Liver (tissue), 9 donors: ENCODE results near the gene SLFN12L. TPM values are rescaled to one million over a fixed set of nuclear protein-coding genes. Genes with fewer than 3 reads are reported as not detected.
A peak's percentile ranks its signal among the peaks of the same experiment; 100 is the strongest.

ENCODE experiments used
- DNase-seq: peaks from one replicate; pipeline ENCODE4 v3.0.0-alpha.2; 2017; ENCODE audit warnings: low spot score
- H3K27ac ChIP-seq, 2 donors: one replicate each; pipeline ENCODE4 v1.7.0; 2013; ENCODE audit warnings: inconsistent platforms in 2 of 2, low read length in 2 of 2, control low read depth in 1 of 2, low read depth in 1 of 2, mild to moderate bottlenecking in 1 of 2
- H3K27me3 ChIP-seq, 4 donors: one replicate each; pipeline versions ENCODE4 v1.6.1 to v1.7.0; 2013; ENCODE audit warnings: low read length in 3 of 4, inconsistent platforms in 1 of 4, mild to moderate bottlenecking in 1 of 4, moderate library complexity in 1 of 4; ENCODE audit not compliant: control insufficient read depth in 4 of 4, insufficient read depth in 4 of 4
- H3K36me3 ChIP-seq, 4 donors: one replicate each; pipeline versions ENCODE4 v1.6.1 to v1.7.0; 2013; ENCODE audit warnings: low read length in 3 of 4, mild to moderate bottlenecking in 3 of 4, low read depth in 1 of 4, moderate library complexity in 1 of 4; ENCODE audit not compliant: control insufficient read depth in 4 of 4, insufficient read depth in 3 of 4
- H3K4me1 ChIP-seq, 4 donors: one replicate each; pipeline versions ENCODE4 v1.6.1 to v1.7.0; 2013; ENCODE audit warnings: low read length in 3 of 4, mild to moderate bottlenecking in 3 of 4, moderate library complexity in 1 of 4; ENCODE audit not compliant: control insufficient read depth in 4 of 4, insufficient read depth in 4 of 4
- H3K4me3 ChIP-seq, 3 donors: one replicate each; pipeline versions ENCODE4 v1.6.1 to v1.7.0; 2013; ENCODE audit warnings: low read length in 3 of 3, control low read depth in 1 of 3, low read depth in 1 of 3, mild to moderate bottlenecking in 1 of 3
- H3K9ac ChIP-seq, 2 donors: one replicate each; pipeline ENCODE4 v1.7.0; 2013; ENCODE audit warnings: low read length in 2 of 2, mild to moderate bottlenecking in 2 of 2, moderate library complexity in 2 of 2, control low read depth in 1 of 2, low read depth in 1 of 2
- H3K9me3 ChIP-seq, 4 donors: one replicate each; pipeline versions ENCODE4 v1.6.1 to v1.7.0; 2013; ENCODE audit warnings: low read length in 3 of 4; ENCODE audit not compliant: control insufficient read depth in 4 of 4
- CTCF ChIP-seq: fragments of 150-350 bp; IDR thresholded peaks from 2 replicates; pipeline ENCODE4 v1.5.1; 2017; ENCODE audit warnings: improper control_type of control experiment, low read depth, low read length; ENCODE audit not compliant: missing input control
- EGR1 ChIP-seq, 2 donors: IDR thresholded peaks; 2 replicates each; pipeline ENCODE4 v1.6.1; 2016 to 2018; ENCODE audit warnings: antibody characterized with exemption in 2 of 2, low read depth in 2 of 2
- FOXA1 ChIP-seq: IDR thresholded peaks from 2 replicates; pipeline ENCODE4 v1.6.1; 2016; ENCODE audit warnings: antibody characterized with exemption
- FOXA2 ChIP-seq: IDR thresholded peaks from 2 replicates; pipeline ENCODE4 v1.6.1; 2016; ENCODE audit warnings: antibody characterized with exemption
- GABPA ChIP-seq, 2 donors: IDR thresholded peaks in 1 of 2; conservative IDR thresholded peaks in 1 of 2; 2 replicates each; pipeline ENCODE4 v1.6.1; 2016; ENCODE audit warnings: antibody characterized with exemption in 2 of 2, mild to moderate bottlenecking in 1 of 2, moderate library complexity in 1 of 2
- HNF4A ChIP-seq, 2 donors: conservative IDR thresholded peaks; 2 replicates each; pipeline ENCODE4 v1.6.1; 2016; ENCODE audit warnings: antibody characterized with exemption in 2 of 2, mild to moderate bottlenecking in 2 of 2
- HNF4G ChIP-seq: IDR thresholded peaks from 2 replicates; pipeline ENCODE4 v1.6.1; 2016; ENCODE audit warnings: antibody characterized with exemption
- JUND ChIP-seq, 2 donors: IDR thresholded peaks; 2 replicates each; pipeline ENCODE4 v1.6.1; 2016; ENCODE audit warnings: antibody characterized with exemption in 2 of 2
- NR2F2 ChIP-seq: IDR thresholded peaks from 2 replicates; pipeline ENCODE4 v1.6.1; 2016; ENCODE audit warnings: antibody characterized with exemption
- RAD21 ChIP-seq, 2 donors: IDR thresholded peaks; 2 replicates each; pipeline ENCODE4 v1.6.1; 2016; ENCODE audit warnings: antibody characterized with exemption in 2 of 2, mild to moderate bottlenecking in 2 of 2
- RXRA ChIP-seq, 2 donors: IDR thresholded peaks; 2 replicates each; pipeline ENCODE4 v1.6.1; 2017 to 2018; ENCODE audit warnings: antibody characterized with exemption in 2 of 2, mild to moderate bottlenecking in 1 of 2
- SP1 ChIP-seq: IDR thresholded peaks from 2 replicates; pipeline ENCODE4 v1.6.1; 2018; ENCODE audit warnings: antibody characterized with exemption, mild to moderate bottlenecking
- TAF1 ChIP-seq: conservative IDR thresholded peaks from 2 replicates; pipeline ENCODE4 v1.6.1; 2016; ENCODE audit warnings: antibody characterized with exemption, mild to moderate bottlenecking
- YY1 ChIP-seq: IDR thresholded peaks from 2 replicates; pipeline ENCODE4 v1.6.1; 2016; ENCODE audit warnings: antibody characterized with exemption, mild to moderate bottlenecking
- WGBS: extraction: QIAGEN DNeasy Blood & Tissue Kit; methylation state at CpG from one replicate; pipeline ENCODE4 v1.1.7; 2013; 5-methylcytosine and 5-hydroxymethylcytosine counted together
- polyA plus RNA-seq, 2 donors: library from polyadenylated mRNA; stranded (reverse) in 1 of 2; unstranded in 1 of 2; fragments of 200-250 nt in 1 of 2; fragments of >200 nt in 1 of 2; fragmentation: Nextera tagmentation in 1 of 2; extraction: Ambion mirVana in 1 of 2; gene quantifications; one replicate each; pipeline versions ENCODE4 v1.2.1 to v1.2.3, GENCODE V29; 2013 to 2015
- total RNA-seq, 2 donors: library from RNA; depleted of rRNA; stranded (reverse); fragments of >200 nt; gene quantifications; one replicate each; pipeline ENCODE4 v1.2.3, GENCODE V29; 2014
- TF ChIP-seq, protein P1 (sequence below): IDR thresholded peaks from 2 replicates; pipeline ENCODE4 v1.6.1; 2016; ENCODE audit warnings: antibody characterized with exemption
- TF ChIP-seq, protein P2 (sequence below): IDR thresholded peaks from 2 replicates; pipeline ENCODE4 v1.6.1; 2016; ENCODE audit warnings: antibody characterized with exemption
- TF ChIP-seq, protein P3 (sequence below): IDR thresholded peaks from 2 replicates; pipeline ENCODE4 v1.6.1; 2016; ENCODE audit warnings: antibody characterized with exemption
- TF ChIP-seq, protein P4 (sequence below): IDR thresholded peaks from 2 replicates; pipeline ENCODE4 v1.6.1; 2016; ENCODE audit warnings: antibody characterized with exemption, mild to moderate bottlenecking
- donor health status: healthy.
- donor health status: healthy.
- donor health status: healthy.
- donor health status: healthy.
- donor health status: healthy.

SLFN12L gene
- total and polyA plus RNA-seq, 4 donors = 0.09 to 2.2 (median 0.27) TPM

DNA sequence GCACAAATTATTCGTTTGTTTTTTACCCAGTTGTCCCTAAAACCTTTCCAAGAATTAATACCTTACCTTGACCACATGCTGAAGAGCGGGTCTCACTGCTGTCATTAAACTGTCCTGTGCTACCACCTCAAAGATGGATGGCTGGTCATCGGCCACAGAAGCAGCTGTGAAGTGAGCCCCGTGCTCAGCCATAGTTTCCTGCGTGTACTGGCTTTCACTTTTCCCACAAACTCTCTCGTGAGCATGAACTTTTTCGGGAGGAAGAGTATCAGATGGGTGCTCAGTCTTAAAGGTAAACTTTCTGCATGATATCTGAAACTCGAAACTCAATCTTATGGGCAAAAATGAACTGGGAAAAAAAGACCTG lies 40.3 kb upstream of the SLFN12L start:
- WGBS = 5% methylated on average over 8 of the region's 8 CpGs
- Histone ChIP-seq H3K4me3 (peak overlapping the region; percentile 55 to 90 (median 87)), H3K27ac (peak overlapping the region; percentile 87 to 89), H3K4me1 (peaks cover 0 to 19% (median 11%) of the 10 kb centered on the region in 4 donors), H3K36me3 (peaks cover 0 to 8% (median 3%) of the 10 kb centered on the region in 4 donors), H3K27me3 (no peaks in the 10 kb centered on the region), H3K9me3 (no peaks in the 10 kb centered on the region), H3K9ac (peak overlapping the region; percentile 58 to 99)
- no peak for TF ChIP-seq YY1
- no peak for TF ChIP-seq RXRA (IDR thresholded peaks at IDR 0.05)
- TF ChIP-seq CTCF = no peak
- no peak for TF ChIP-seq GABPA (IDR thresholded peaks at IDR 0.05 in 1 of 2, conservative IDR thresholded peaks at IDR 0.05 in 1 of 2)
- TF ChIP-seq JUND (IDR thresholded peaks at IDR 0.05) = no peak
- no peak for TF ChIP-seq HNF4G
- no peak for TF ChIP-seq FOXA2
- no peak for TF ChIP-seq SP1
- TF ChIP-seq EGR1 (IDR thresholded peaks at IDR 0.05; ENCODE audit: low read depth in 2 of 2) = no peak
- TF ChIP-seq, protein P1, sequence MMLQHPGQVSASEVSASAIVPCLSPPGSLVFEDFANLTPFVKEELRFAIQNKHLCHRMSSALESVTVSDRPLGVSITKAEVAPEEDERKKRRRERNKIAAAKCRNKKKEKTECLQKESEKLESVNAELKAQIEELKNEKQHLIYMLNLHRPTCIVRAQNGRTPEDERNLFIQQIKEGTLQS = no peak
- no peak for TF ChIP-seq NR2F2
- TF ChIP-seq TAF1 = no peak
- TF ChIP-seq, protein P2, sequence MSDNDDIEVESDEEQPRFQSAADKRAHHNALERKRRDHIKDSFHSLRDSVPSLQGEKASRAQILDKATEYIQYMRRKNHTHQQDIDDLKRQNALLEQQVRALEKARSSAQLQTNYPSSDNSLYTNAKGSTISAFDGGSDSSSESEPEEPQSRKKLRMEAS = no peak
- TF ChIP-seq, protein P3, sequence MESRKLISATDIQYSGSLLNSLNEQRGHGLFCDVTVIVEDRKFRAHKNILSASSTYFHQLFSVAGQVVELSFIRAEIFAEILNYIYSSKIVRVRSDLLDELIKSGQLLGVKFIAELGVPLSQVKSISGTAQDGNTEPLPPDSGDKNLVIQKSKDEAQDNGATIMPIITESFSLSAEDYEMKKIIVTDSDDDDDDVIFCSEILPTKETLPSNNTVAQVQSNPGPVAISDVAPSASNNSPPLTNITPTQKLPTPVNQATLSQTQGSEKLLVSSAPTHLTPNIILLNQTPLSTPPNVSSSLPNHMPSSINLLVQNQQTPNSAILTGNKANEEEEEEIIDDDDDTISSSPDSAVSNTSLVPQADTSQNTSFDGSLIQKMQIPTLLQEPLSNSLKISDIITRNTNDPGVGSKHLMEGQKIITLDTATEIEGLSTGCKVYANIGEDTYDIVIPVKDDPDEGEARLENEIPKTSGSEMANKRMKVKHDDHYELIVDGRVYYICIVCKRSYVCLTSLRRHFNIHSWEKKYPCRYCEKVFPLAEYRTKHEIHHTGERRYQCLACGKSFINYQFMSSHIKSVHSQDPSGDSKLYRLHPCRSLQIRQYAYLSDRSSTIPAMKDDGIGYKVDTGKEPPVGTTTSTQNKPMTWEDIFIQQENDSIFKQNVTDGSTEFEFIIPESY = no peak
- no peak for DNase-seq

GRCh38 chr17:35575759-35576158 lies 38.3 kb upstream of the SLFN12L start:
- H3K4me1 ChIP-seq = peaks cover 0 to 19% (median 11%) of the 10 kb centered on the region in 4 donors
- H3K9me3 ChIP-seq = no peaks in the 10 kb centered on the region
- H3K27me3 ChIP-seq = no peaks in the 10 kb centered on the region
- DNase-seq = no peak
- peaks cover 0 to 8% (median 3%) of the 10 kb centered on the region in 4 donors for H3K36me3 ChIP-seq
- no peak overlapping the region for H3K27ac ChIP-seq
- WGBS = 93% methylated on average over 3 of the region's 3 CpGs
- no peak overlapping the region for H3K9ac ChIP-seq
- no peak overlapping the region for H3K4me3 ChIP-seq
- TF ChIP-seq SP1 = no peak
- TF ChIP-seq, protein P3 = no peak
- no peak for TF ChIP-seq JUND (IDR thresholded peaks at IDR 0.05)
- TF ChIP-seq RXRA (IDR thresholded peaks at IDR 0.05) = no peak
- TF ChIP-seq TAF1 = no peak
- no peak for TF ChIP-seq FOXA2
- TF ChIP-seq HNF4G = no peak
- TF ChIP-seq GABPA (IDR thresholded peaks at IDR 0.05 in 1 of 2, conservative IDR thresholded peaks at IDR 0.05 in 1 of 2) = no peak
- no peak for TF ChIP-seq CTCF
- no peak for TF ChIP-seq YY1
- no peak for TF ChIP-seq FOXA1
- no peak for TF ChIP-seq HNF4A (conservative IDR thresholded peaks at IDR 0.05)
- TF ChIP-seq, protein P1 = no peak
- TF ChIP-seq, protein P2 = no peak
- TF ChIP-seq, protein P4, sequence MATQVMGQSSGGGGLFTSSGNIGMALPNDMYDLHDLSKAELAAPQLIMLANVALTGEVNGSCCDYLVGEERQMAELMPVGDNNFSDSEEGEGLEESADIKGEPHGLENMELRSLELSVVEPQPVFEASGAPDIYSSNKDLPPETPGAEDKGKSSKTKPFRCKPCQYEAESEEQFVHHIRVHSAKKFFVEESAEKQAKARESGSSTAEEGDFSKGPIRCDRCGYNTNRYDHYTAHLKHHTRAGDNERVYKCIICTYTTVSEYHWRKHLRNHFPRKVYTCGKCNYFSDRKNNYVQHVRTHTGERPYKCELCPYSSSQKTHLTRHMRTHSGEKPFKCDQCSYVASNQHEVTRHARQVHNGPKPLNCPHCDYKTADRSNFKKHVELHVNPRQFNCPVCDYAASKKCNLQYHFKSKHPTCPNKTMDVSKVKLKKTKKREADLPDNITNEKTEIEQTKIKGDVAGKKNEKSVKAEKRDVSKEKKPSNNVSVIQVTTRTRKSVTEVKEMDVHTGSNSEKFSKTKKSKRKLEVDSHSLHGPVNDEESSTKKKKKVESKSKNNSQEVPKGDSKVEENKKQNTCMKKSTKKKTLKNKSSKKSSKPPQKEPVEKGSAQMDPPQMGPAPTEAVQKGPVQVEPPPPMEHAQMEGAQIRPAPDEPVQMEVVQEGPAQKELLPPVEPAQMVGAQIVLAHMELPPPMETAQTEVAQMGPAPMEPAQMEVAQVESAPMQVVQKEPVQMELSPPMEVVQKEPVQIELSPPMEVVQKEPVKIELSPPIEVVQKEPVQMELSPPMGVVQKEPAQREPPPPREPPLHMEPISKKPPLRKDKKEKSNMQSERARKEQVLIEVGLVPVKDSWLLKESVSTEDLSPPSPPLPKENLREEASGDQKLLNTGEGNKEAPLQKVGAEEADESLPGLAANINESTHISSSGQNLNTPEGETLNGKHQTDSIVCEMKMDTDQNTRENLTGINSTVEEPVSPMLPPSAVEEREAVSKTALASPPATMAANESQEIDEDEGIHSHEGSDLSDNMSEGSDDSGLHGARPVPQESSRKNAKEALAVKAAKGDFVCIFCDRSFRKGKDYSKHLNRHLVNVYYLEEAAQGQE = no peak
- no peak for TF ChIP-seq RAD21 (IDR thresholded peaks at IDR 0.05)
- no peak for TF ChIP-seq EGR1 (IDR thresholded peaks at IDR 0.05; ENCODE audit: low read depth in 2 of 2)
- no peak for TF ChIP-seq NR2F2
